H7 (cell line): ENCODE data around the gene BIRC5. TPM values are rescaled to one million over a fixed set of nuclear protein-coding genes. Genes with fewer than 3 reads are reported as not detected.

Source experiments
- DNase-seq: peaks from one replicate; pipeline ENCODE4 v3.0.0; 2012
- H3K27me3 ChIP-seq: 2 replicates; pipeline ENCODE4 v1.6.0; 2011; ENCODE audit warnings: mild to moderate bottlenecking, low read length; ENCODE audit not compliant: control insufficient read depth, insufficient read depth
- H3K36me3 ChIP-seq: replicated peaks from 2 replicates; pipeline ENCODE4 v1.5.1; 2011; ENCODE audit warnings: low read length; ENCODE audit not compliant: control insufficient read depth, insufficient read depth
- H3K4me3 ChIP-seq: 2 replicates; pipeline ENCODE4 v1.5.1; 2011; ENCODE audit warnings: low read depth, mild to moderate bottlenecking, control low read depth, low read length, moderate library complexity; ENCODE audit not compliant: insufficient read depth
- total RNA-seq: library from RNA; depleted of rRNA; stranded (reverse); fragments of >200 nt; shearing (Covaris generic); gene quantifications from 2 replicates; pipeline ENCODE4 v1.2.3, GENCODE V29; 2014; rRNA removed

The BIRC5 gene
- total RNA-seq, 1 experiment from 2014 or later = 152 TPM

GRCh38 chr17:78271419-78272170 lies 57.5 kb downstream of the BIRC5 start:
- H3K36me3 ChIP-seq = no peaks in the 10 kb centered on the region
- H3K4me3 ChIP-seq = no peak overlapping the region

GRCh38 chr17:78272181-78272913 lies 58.3 kb downstream of the BIRC5 start:
- H3K36me3 ChIP-seq = no peaks in the 10 kb centered on the region
- peak; percentile 81 for DNase-seq
- H3K27me3 ChIP-seq = peaks cover 4% of the 10 kb centered on the region; the same call in 1 of the 2 replicates
- H3K4me3 ChIP-seq = no peak overlapping the region

More at GRCh38 chr17:78271419-78272170, 57.5 kb downstream of the BIRC5 start:
- H3K27me3 ChIP-seq = peaks cover 4% of the 10 kb centered on the region; the same call in 1 of the 2 replicates
- DNase-seq = no peak

- no peaks in the 10 kb centered on the region for H3K36me3 ChIP-seq
- H3K4me3 ChIP-seq = no peak overlapping the region
- H3K27me3 ChIP-seq = peaks cover 4% of the 10 kb centered on the region; the same call in 1 of the 2 replicates
- no peak for DNase-seq
These were observed 58.8 kb downstream of the BIRC5 start for GRCh38 chr17:78272914-78273258.

GRCh38 chr17:78273813-78274212 lies 59.8 kb downstream of the BIRC5 start:
- peaks cover 4% of the 10 kb centered on the region; the same call in 1 of the 2 replicates for H3K27me3 ChIP-seq
- DNase-seq = no peak
- H3K36me3 ChIP-seq = no peaks in the 10 kb centered on the region
- H3K4me3 ChIP-seq = no peak overlapping the region

Other genes with a start within 250 kb of the BIRC5 start
- 77.1 and 82.2 TPM in 2 replicates for gene TMC6, start 85.5 kb upstream of the BIRC5 start, total RNA-seq
- gene TMC8, start 83.5 kb upstream of the BIRC5 start, total RNA-seq = 0.67 and 3.3 TPM in 2 replicates
- gene C17orf99, start 67.9 kb upstream of the BIRC5 start, total RNA-seq = not detected in 2 replicates
- 24.4 and 24.5 TPM in 2 replicates for gene SYNGR2, start 45.7 kb upstream of the BIRC5 start, total RNA-seq
- gene TK1, start 27.2 kb upstream of the BIRC5 start, total RNA-seq = 48.4 and 56.5 TPM in 2 replicates
- gene AFMID, start 26.9 kb upstream of the BIRC5 start, total RNA-seq = 36.4 and 43.0 TPM in 2 replicates
- gene TMEM235, start 17.4 kb downstream of the BIRC5 start, total RNA-seq = not detected in 2 replicates
- 13.3 and 26.9 TPM in 2 replicates for gene SOCS3, start 145.8 kb downstream of the BIRC5 start, total RNA-seq
- gene PGS1, start 164.4 kb downstream of the BIRC5 start, total RNA-seq = 63.7 and 71.8 TPM in 2 replicates